HCT116 (cell line): ENCODE results near the gene SEC24D. TPM values are rescaled to one million over a fixed set of nuclear protein-coding genes. Genes with fewer than 3 reads are reported as not detected.

ENCODE experiments used
- ATAC-seq: fragments of 200-7000 bp; cut with Tn5 transposase; 2 replicates; pipeline ENCODE4 v1.9.1; 2020; ENCODE audit warnings: mild to moderate bottlenecking, moderate library complexity
- BruUV-seq: library from RNA; stranded (reverse); fragments of 400-500 nt; replicated peaks from 2 replicates; lab custom pipeline; 2021; lab: Mats Ljungman, UMichigan
- CTCF ChIA-PET: fragments of 300-600 bp; sonication (Branson Sonifier 250); formaldehyde crosslinking; loops from one replicate; lab custom pipeline; 2021; ENCODE audit warnings: antibody characterized with exemption; lab: Charles Lee
- POLR2A ChIA-PET: fragments of 300-600, 350-600 bp; sonication (Branson Sonifier 250); formaldehyde crosslinking; loops from one replicate; lab custom pipeline; 2021; ENCODE audit warnings: antibody characterized with exemption; lab: Charles Lee
- RAD21 ChIA-PET, 2 experiments: fragments of 300-600 bp; sonication (Branson Sonifier 250); formaldehyde crosslinking; loops; one replicate each; lab custom pipeline; 2023; ENCODE audit warnings: low total read pairs in 2 of 2; ENCODE audit not compliant: uncharacterized antibody in 2 of 2, unreplicated experiment in 2 of 2, low non-redundant PET in 1 of 2; lab: Charles Lee
- DNase-seq: peaks from one replicate; pipeline ENCODE4 v3.0.0-alpha.2; 2010; ENCODE audit warnings: low read depth, low spot score
- H2AFZ ChIP-seq: fragments of 200-600 bp; shearing (Covaris generic), sonication (generic); 2 replicates; pipeline ENCODE4 v1.6.1; 2017; ENCODE audit warnings: low read depth, mixed run types, mixed read lengths, antibody characterized with exemption, low read length; ENCODE audit not compliant: poor library complexity, severe bottlenecking
- H3K27ac ChIP-seq: 2 replicates; pipeline ENCODE4 v1.5.1; 2012; ENCODE audit warnings: low read depth, low read length
- H3K27me3 ChIP-seq: fragments of 200-600 bp; sonication (generic); 2 replicates; pipeline ENCODE4 v1.6.1; 2016; ENCODE audit warnings: mixed run types, low read length, mixed read lengths; ENCODE audit not compliant: insufficient read depth
- H3K36me3 ChIP-seq, 2 experiments: fragments of 200-500 bp in 1 of 2; fragments of 200-600 bp in 1 of 2; sonication (Bioruptor generic) in 1 of 2; sonication (generic) in 1 of 2; 2 replicates each; pipeline versions ENCODE4 v1.5.1 to v1.6.1; 2014 to 2016; ENCODE audit warnings: low read length in 2 of 2, inconsistent platforms in 1 of 2, mixed read lengths in 1 of 2, mixed run types in 1 of 2; ENCODE audit not compliant: insufficient read depth in 2 of 2, control insufficient read depth in 1 of 2
- H3K4me1 ChIP-seq, 2 experiments: fragments of 200-600 bp in 1 of 2; sonication (generic) in 1 of 2; 2 replicates each; pipeline versions ENCODE4 v1.5.1 to v1.6.1; 2012 to 2017; ENCODE audit warnings: low read length in 2 of 2, inconsistent platforms in 1 of 2, mild to moderate bottlenecking in 1 of 2, mixed read lengths in 1 of 2, mixed run types in 1 of 2, moderate library complexity in 1 of 2; ENCODE audit not compliant: insufficient read depth in 2 of 2, control insufficient read depth in 1 of 2
- H3K4me2 ChIP-seq: fragments of 200-600 bp; sonication (generic); 2 replicates; pipeline ENCODE4 v1.6.1; 2017; ENCODE audit warnings: mixed run types, low read length, mixed read lengths
- H3K4me3 ChIP-seq, 2 experiments: fragments of 200-600 bp in 1 of 2; sonication (generic) in 1 of 2; replicated peaks in 1 of 2; 2 replicates each; pipeline ENCODE4 v1.5.1; 2011 to 2016; ENCODE audit warnings: low read length in 2 of 2, control low read depth in 1 of 2, low read depth in 1 of 2, mild to moderate bottlenecking in 1 of 2, mixed read lengths in 1 of 2, mixed run types in 1 of 2
- H3K79me2 ChIP-seq: fragments of 200-600 bp; sonication (generic); 2 replicates; pipeline ENCODE4 v1.6.1; 2017; ENCODE audit warnings: mild to moderate bottlenecking, mixed run types, low read length, moderate library complexity, mixed read lengths; ENCODE audit not compliant: insufficient read depth
- H3K9ac ChIP-seq: fragments of 200-600 bp; sonication (generic); 2 replicates; pipeline ENCODE4 v1.6.1; 2016; ENCODE audit warnings: low read length, mixed read lengths
- H3K9me2 ChIP-seq: fragments of 200-600 bp; sonication (generic), shearing (Covaris generic); 2 replicates; pipeline ENCODE4 v1.6.1; 2017; ENCODE audit warnings: mixed run types, mild to moderate bottlenecking, moderate library complexity; ENCODE audit not compliant: insufficient read depth
- H3K9me3 ChIP-seq, 2 experiments: fragments of 200-500 bp in 1 of 2; fragments of 200-600 bp in 1 of 2; sonication (Bioruptor generic) in 1 of 2; sonication (generic) in 1 of 2; 2 replicates each; pipeline ENCODE4 v1.6.1; 2014 to 2017; ENCODE audit warnings: low read length in 2 of 2, mixed read lengths in 2 of 2, inconsistent platforms in 1 of 2, low read depth in 1 of 2, mild to moderate bottlenecking in 1 of 2, mixed run types in 1 of 2, moderate library complexity in 1 of 2; ENCODE audit not compliant: control insufficient read depth in 1 of 2, insufficient read depth in 1 of 2
- H4K20me1 ChIP-seq: fragments of 200-600 bp; sonication (generic), shearing (Covaris generic); 2 replicates; pipeline ENCODE4 v1.6.1; 2017; ENCODE audit warnings: mixed run types, mild to moderate bottlenecking, moderate library complexity; ENCODE audit not compliant: insufficient read depth
- CBX3 ChIP-seq: IDR thresholded peaks from 2 replicates; pipeline ENCODE4 v1.6.1; 2012; ENCODE audit warnings: low read depth
- CEBPB ChIP-seq: IDR thresholded peaks from 2 replicates; pipeline ENCODE4 v1.6.1; 2012; ENCODE audit warnings: low read depth
- EGR1 ChIP-seq: IDR thresholded peaks from 2 replicates; pipeline ENCODE4 v1.6.1; 2012; ENCODE audit warnings: low read depth
- EZH2 ChIP-seq: fragments of 200-600 bp; sonication (generic); IDR thresholded peaks from 2 replicates; pipeline ENCODE4 v1.6.1; 2017; ENCODE audit warnings: antibody characterized with exemption, mixed run types
- EZH2phosphoT487 ChIP-seq: fragments of 200-600 bp; IDR thresholded peaks from 2 replicates; pipeline ENCODE4 v1.6.1; 2018; ENCODE audit warnings: antibody characterized with exemption, borderline replicate concordance
- FOSL1 ChIP-seq: IDR thresholded peaks from 2 replicates; pipeline ENCODE4 v1.6.1; 2012; ENCODE audit warnings: low read depth
- JUND ChIP-seq: IDR thresholded peaks from 2 replicates; pipeline ENCODE4 v1.6.1; 2012
- POLR2AphosphoS5 ChIP-seq: IDR thresholded peaks from 2 replicates; pipeline ENCODE4 v1.6.1; 2011; ENCODE audit warnings: mild to moderate bottlenecking, low read depth, low read length, moderate library complexity
- RAD21 ChIP-seq: IDR thresholded peaks from 2 replicates; pipeline ENCODE4 v1.6.1; 2012; ENCODE audit warnings: low read depth, mild to moderate bottlenecking
- SRF ChIP-seq: IDR thresholded peaks from 2 replicates; pipeline ENCODE4 v1.6.1; 2012; ENCODE audit warnings: low read depth
- TCF7L2 ChIP-seq: IDR thresholded peaks from 2 replicates; pipeline ENCODE4 v1.7.0; 2011; ENCODE audit warnings: borderline replicate concordance, inconsistent platforms; ENCODE audit not compliant: insufficient read depth, insufficient read length; ENCODE audit errors: extremely low read depth
- YY1 ChIP-seq: IDR thresholded peaks from 2 replicates; pipeline ENCODE4 v1.6.1; 2011; ENCODE audit warnings: low read length, low read depth, moderate library complexity, mild to moderate bottlenecking; ENCODE audit not compliant: insufficient replicate concordance; ENCODE audit errors: extremely low read depth
- ZFX ChIP-seq: fragments of 450-650 bp; IDR thresholded peaks from 2 replicates; pipeline ENCODE4 v1.6.1; 2017
- ZNF274 ChIP-seq: fragments of 200-500 bp; sonication (Bioruptor generic); IDR thresholded peaks from 2 replicates; pipeline ENCODE4 v1.6.1; 2014; ENCODE audit warnings: mild to moderate bottlenecking, low read depth, low read length, inconsistent platforms
- intact Hi-C: fragments of 100-400 bp; cut with micrococcal nuclease; formaldehyde crosslinking; loops from 2 replicates; pipeline ENCODE4 v1.10.0; 2022
- total RNA-seq: library from RNA; stranded (reverse); gene quantifications from one replicate; pipeline ENCODE4 v1.2.1, GENCODE V29; 2021; ENCODE audit not compliant: unreplicated experiment
- TF ChIP-seq, protein P1 (sequence below): IDR thresholded peaks from 2 replicates; pipeline ENCODE4 v1.6.1; 2012
- TF ChIP-seq, protein P2 (sequence below), 3 experiments: fragments of 200-600 bp in 1 of 3; sonication (generic) in 1 of 3; IDR thresholded peaks in 2 of 3; conservative IDR thresholded peaks in 1 of 3; 2 replicates each; pipeline ENCODE4 v1.5.1; 2012 to 2017; ENCODE audit warnings: low read depth in 2 of 3, low read length in 2 of 3, antibody characterized with exemption in 1 of 3, borderline replicate concordance in 1 of 3, control low read depth in 1 of 3, mild to moderate bottlenecking in 1 of 3, mixed read lengths in 1 of 3, mixed run types in 1 of 3, moderate library complexity in 1 of 3; ENCODE audit not compliant: insufficient read depth in 1 of 3

SEC24D gene
- total RNA-seq, 1 experiment from 2014 or later = 28.5 TPM

DNA sequence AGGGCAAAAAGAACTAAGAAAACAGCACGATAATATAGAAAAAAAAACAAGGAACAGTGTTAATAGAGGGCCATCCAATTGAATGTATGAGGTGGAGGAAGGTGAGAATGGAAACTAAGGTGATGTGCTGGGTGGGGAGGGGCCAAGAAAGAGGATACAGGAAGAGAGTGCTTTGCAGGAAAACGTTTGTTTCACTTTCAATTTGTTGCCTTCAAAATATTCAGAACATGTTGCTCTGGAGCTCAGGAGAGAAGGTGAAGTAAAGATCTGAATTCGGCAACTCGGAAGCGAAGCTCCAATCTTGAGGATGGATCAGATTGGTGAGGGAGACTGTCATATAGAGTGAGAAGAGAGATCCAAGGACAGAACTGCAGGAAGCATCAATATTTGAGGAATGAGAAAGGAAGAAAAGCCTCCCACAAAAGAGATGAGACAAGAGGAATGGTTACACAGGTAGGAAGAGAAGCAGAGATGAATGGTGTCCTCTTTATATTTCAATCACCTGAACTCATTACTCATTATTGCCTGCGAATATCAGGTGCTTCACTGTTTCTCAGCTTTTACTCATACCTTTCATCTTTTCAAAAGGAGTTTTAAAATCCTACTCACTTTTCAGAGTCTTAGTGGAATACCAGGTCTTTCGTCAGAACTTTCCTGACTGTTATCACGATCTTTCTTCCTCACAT, 14.7 kb upstream of the SEC24D start:
- POLR2A ChIA-PET = no interaction called here

More for the DNA sequence above, 14.7 kb upstream of the SEC24D start:
- CTCF ChIA-PET = no interaction called here
- H3K27me3 ChIP-seq = no peaks in the 10 kb centered on the region
- no peaks in the 10 kb centered on the region for H3K9me3 ChIP-seq
- TF ChIP-seq, protein P1, sequence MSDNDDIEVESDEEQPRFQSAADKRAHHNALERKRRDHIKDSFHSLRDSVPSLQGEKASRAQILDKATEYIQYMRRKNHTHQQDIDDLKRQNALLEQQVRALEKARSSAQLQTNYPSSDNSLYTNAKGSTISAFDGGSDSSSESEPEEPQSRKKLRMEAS = no peak
- TF ChIP-seq EZH2phosphoT487 (no peak), ZNF274 (no peak), ZFX (no peak), EGR1 (no peak), YY1 (no peak), SRF (no peak), JUND (no peak), RAD21 (no peak), EZH2 (no peak), FOSL1 (no peak), TCF7L2 (no peak), POLR2AphosphoS5 (no peak), CBX3 (no peak), CEBPB (no peak)
- TF ChIP-seq, protein P2, sequence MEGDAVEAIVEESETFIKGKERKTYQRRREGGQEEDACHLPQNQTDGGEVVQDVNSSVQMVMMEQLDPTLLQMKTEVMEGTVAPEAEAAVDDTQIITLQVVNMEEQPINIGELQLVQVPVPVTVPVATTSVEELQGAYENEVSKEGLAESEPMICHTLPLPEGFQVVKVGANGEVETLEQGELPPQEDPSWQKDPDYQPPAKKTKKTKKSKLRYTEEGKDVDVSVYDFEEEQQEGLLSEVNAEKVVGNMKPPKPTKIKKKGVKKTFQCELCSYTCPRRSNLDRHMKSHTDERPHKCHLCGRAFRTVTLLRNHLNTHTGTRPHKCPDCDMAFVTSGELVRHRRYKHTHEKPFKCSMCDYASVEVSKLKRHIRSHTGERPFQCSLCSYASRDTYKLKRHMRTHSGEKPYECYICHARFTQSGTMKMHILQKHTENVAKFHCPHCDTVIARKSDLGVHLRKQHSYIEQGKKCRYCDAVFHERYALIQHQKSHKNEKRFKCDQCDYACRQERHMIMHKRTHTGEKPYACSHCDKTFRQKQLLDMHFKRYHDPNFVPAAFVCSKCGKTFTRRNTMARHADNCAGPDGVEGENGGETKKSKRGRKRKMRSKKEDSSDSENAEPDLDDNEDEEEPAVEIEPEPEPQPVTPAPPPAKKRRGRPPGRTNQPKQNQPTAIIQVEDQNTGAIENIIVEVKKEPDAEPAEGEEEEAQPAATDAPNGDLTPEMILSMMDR (IDR thresholded peaks at IDR 0.05 in 2 of 3, conservative IDR thresholded peaks at IDR 0.05 in 1 of 3; ENCODE audit: borderline replicate concordance in 1 of 3, insufficient read depth in 1 of 3, low read depth in 2 of 3, low read length in 2 of 3) = no peak
- no TSS peak for BruUV-seq
- H3K9ac ChIP-seq = no peak overlapping the region
- no peaks in the 10 kb centered on the region for H3K79me2 ChIP-seq
- no peak overlapping the region for H3K4me3 ChIP-seq
- intact Hi-C loops = no loop called here
- no peaks in the 10 kb centered on the region for H3K36me3 ChIP-seq
- no peak for ATAC-seq
- H3K4me2 ChIP-seq = peak overlapping the region; percentile 35
- H2AFZ ChIP-seq = peak overlapping the region; percentile 27
- RAD21 ChIA-PET = no interaction called here
- no peaks in the 10 kb centered on the region for H4K20me1 ChIP-seq
- H3K4me1 ChIP-seq = peaks cover 0 to 7% of the 10 kb centered on the region in 2 experiments; a peak in 1 of 4 replicates
- no peak for DNase-seq
- H3K27ac ChIP-seq = no peak overlapping the region
- no peaks in the 10 kb centered on the region for H3K9me2 ChIP-seq
